Thymus (tissue), 11 donors: ENCODE measurements around the gene UGT1A10. TPM values are rescaled to one million over a fixed set of nuclear protein-coding genes. Genes with fewer than 3 reads are reported as not detected.

Experiments
- DNase-seq, 9 donors: peaks; one replicate each; pipeline ENCODE4 v3.0.0-alpha.2; 2013; ENCODE audit warnings: low spot score in 9 of 9, low read depth in 6 of 9, missing footprints in 1 of 9
- H3K27ac ChIP-seq, 2 donors: one replicate each; pipeline ENCODE4 v1.5.1; 2013; ENCODE audit warnings: control low read depth in 1 of 2, low read depth in 1 of 2, low read length in 1 of 2, mild to moderate bottlenecking in 1 of 2, moderate library complexity in 1 of 2
- H3K27me3 ChIP-seq, 2 donors: one replicate each; pipeline ENCODE4 v1.5.1; 2013; ENCODE audit warnings: low read length in 1 of 2; ENCODE audit not compliant: control insufficient read depth in 2 of 2, insufficient read depth in 1 of 2
- H3K36me3 ChIP-seq, 2 donors: one replicate each; pipeline ENCODE4 v1.5.1; 2013; ENCODE audit warnings: low read length in 1 of 2, mild to moderate bottlenecking in 1 of 2, moderate library complexity in 1 of 2; ENCODE audit not compliant: control insufficient read depth in 2 of 2, insufficient read depth in 2 of 2
- H3K4me1 ChIP-seq, 2 donors: one replicate each; pipeline ENCODE4 v1.5.1; 2013; ENCODE audit warnings: low read length in 2 of 2; ENCODE audit not compliant: control insufficient read depth in 2 of 2, insufficient read depth in 2 of 2
- H3K4me3 ChIP-seq, 2 donors: one replicate each; pipeline ENCODE4 v1.5.1; 2013; ENCODE audit warnings: low read length in 2 of 2, control low read depth in 1 of 2, mild to moderate bottlenecking in 1 of 2
- H3K9me3 ChIP-seq, 2 donors: one replicate each; pipeline ENCODE4 v1.5.1; 2013; ENCODE audit warnings: low read length in 1 of 2, mild to moderate bottlenecking in 1 of 2; ENCODE audit not compliant: control insufficient read depth in 2 of 2, insufficient read depth in 1 of 2
- WGBS: extraction: QIAGEN DNeasy Blood & Tissue Kit; methylation state at CpG from one replicate; pipeline ENCODE4 v1.1.7; 2013; 5-methylcytosine and 5-hydroxymethylcytosine counted together
- polyA plus RNA-seq: library from polyadenylated mRNA; stranded (reverse); fragments of 200-250 nt; gene quantifications from one replicate; pipeline ENCODE4 v1.2.3, GENCODE V29; 2013
- total RNA-seq: library from RNA; stranded (reverse); fragments of 120-200 nt; gene quantifications from one replicate; pipeline ENCODE4 v1.2.4, GENCODE V29; 2013
- donor health status: healthy.

UGT1A10 gene
- total and polyA plus RNA-seq, 2 donors = 0.09 to 0.39 TPM

GRCh38 chr2:233791151-233791882, 155.1 kb downstream of the UGT1A10 start:
- Histone ChIP-seq H3K4me1 (no peaks in the 10 kb centered on the region), H3K27me3 (no peaks in the 10 kb centered on the region), H3K4me3 (no peak overlapping the region), H3K27ac (no peak overlapping the region), H3K9me3 (no peaks in the 10 kb centered on the region), H3K36me3 (no peaks in the 10 kb centered on the region)
- DNase-seq = no peak
- 95% methylated on average over 18 of the region's 18 CpGs for WGBS

- H3K9me3 ChIP-seq = no peaks in the 10 kb centered on the region
- no peak for DNase-seq
- 88% methylated on average over 9 of the region's 9 CpGs for WGBS
Observed at GRCh38 chr2:233791883-233792329, 155.7 kb downstream of the UGT1A10 start.

DNA sequence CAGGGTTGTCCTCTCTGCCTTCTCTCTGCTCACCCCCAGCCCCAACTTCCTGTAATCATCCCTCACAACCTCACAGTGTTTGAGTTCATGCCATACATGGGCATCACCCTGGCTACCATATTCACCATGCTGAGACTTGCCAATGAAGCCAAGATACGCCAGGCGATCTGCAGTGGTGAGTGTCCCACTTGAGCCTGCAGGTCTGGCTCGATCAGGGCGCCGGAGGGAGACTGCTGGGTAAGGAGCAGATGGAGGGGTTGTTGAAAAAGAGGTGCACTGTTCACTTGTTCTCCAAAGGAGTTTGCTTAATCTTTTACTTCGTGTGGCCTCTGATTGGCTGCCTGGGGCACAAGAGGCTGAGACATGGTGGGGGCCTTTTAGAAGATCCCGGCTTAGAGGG, 156.5 kb downstream of the UGT1A10 start:
- no peaks in the 10 kb centered on the region for H3K4me1 ChIP-seq
- WGBS = 95% methylated on average over 7 of the region's 7 CpGs
- H3K27ac ChIP-seq = no peak overlapping the region
- H3K36me3 ChIP-seq = no peaks in the 10 kb centered on the region
- no peak overlapping the region for H3K4me3 ChIP-seq
- no peaks in the 10 kb centered on the region for H3K27me3 ChIP-seq
- H3K9me3 ChIP-seq = no peaks in the 10 kb centered on the region
- DNase-seq = no peak

More at GRCh38 chr2:233791883-233792329, 155.7 kb downstream of the UGT1A10 start:
- Histone ChIP-seq H3K4me3 (no peak overlapping the region), H3K4me1 (no peaks in the 10 kb centered on the region), H3K27me3 (no peaks in the 10 kb centered on the region), H3K27ac (no peak overlapping the region), H3K36me3 (no peaks in the 10 kb centered on the region)

- Histone ChIP-seq H3K27me3 (no peaks in the 10 kb centered on the region), H3K9me3 (no peaks in the 10 kb centered on the region), H3K36me3 (no peaks in the 10 kb centered on the region), H3K4me1 (no peaks in the 10 kb centered on the region), H3K4me3 (no peak overlapping the region), H3K27ac (no peak overlapping the region)
- no peak for DNase-seq
- WGBS = 93% methylated on average over 18 of the region's 18 CpGs
Observed at GRCh38 chr2:233793465-233794127, 157.3 kb downstream of the UGT1A10 start.

DNA sequence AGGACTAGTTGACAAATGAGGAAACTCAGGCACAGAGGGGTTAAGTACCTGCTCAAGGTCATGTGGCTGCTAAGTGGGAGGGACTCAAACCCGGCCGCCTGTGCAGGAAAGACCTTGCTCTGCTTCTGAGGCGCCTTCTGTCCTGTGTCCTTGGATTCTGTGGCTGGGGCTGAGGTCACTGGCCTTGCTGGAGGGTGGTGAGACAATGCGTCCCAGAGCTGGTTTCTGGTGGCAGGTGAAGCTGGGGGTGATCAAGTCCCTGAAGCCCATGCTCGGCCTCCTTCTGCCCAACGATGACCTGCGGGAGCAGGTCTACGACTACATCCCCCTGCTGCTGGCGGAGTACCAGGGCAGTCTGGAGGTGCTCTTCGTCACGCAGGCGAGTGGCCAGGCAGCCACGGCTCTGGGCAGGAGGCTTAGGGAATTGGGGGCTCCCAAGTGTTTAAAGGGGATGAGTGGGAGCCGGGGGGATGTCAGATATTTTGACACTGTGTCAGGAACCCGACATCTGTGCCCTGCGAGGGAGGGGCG, 157.9 kb downstream of the UGT1A10 start:
- no peaks in the 10 kb centered on the region for H3K4me1 ChIP-seq
- 88% methylated on average over 17 of the region's 17 CpGs for WGBS
- H3K9me3 ChIP-seq = peaks cover 0 to 2% of the 10 kb centered on the region in 2 donors
- no peaks in the 10 kb centered on the region for H3K36me3 ChIP-seq
- no peaks in the 10 kb centered on the region for H3K27me3 ChIP-seq
- no peak overlapping the region for H3K4me3 ChIP-seq
- no peak for DNase-seq
- no peak overlapping the region for H3K27ac ChIP-seq

DNA sequence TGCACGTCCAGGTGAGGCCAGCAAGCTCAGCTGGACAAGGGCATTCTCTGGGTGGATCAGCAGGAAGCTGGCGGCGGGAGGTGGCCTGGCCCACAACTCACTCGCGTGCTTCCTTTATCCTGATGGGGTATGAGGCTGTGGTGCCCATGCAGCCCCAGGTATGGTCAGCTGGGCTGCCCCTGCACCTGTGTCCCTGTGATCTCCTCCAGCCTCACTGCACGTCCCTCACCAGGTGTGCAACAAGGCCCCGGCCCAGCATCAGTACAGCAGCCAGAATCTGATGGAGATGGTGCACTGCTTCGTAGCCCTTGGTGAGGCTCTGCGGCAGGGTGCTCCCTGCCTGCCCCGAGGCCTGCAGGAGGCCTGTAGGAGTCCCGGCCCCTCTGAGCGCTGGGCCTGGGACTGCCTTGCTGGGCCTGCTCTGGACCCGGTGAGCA, 159.5 kb downstream of the UGT1A10 start:
- Histone ChIP-seq H3K36me3 (no peaks in the 10 kb centered on the region), H3K9me3 (peaks cover 0 to 4% of the 10 kb centered on the region in 2 donors), H3K4me1 (no peaks in the 10 kb centered on the region), H3K27ac (no peak overlapping the region), H3K27me3 (no peaks in the 10 kb centered on the region), H3K4me3 (no peak overlapping the region)
- WGBS = 96% methylated on average over 13 of the region's 13 CpGs
- DNase-seq = no peak

DNA sequence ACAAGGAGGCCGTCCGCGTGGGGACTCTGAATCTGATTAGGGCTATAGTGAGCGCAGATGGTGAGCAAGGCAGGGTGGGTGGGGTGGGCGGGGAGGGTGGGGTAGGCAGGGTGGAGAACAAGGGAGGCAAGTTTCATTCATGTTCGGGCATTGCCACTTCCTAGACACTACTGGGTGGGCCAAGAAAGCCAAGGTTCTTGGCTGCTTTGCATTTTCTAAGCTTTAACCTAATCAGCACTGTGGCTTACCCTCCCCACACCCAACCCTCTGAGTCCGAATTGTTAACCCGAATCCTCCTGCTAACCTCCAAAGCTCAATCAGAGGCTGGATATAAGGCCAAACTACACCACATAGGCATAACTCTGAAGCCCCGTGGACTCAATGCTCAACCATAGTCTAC, 160.0 kb downstream of the UGT1A10 start:
- H3K4me3 ChIP-seq = no peak overlapping the region
- no peaks in the 10 kb centered on the region for H3K4me1 ChIP-seq
- H3K27me3 ChIP-seq = no peaks in the 10 kb centered on the region
- DNase-seq = no peak
- 94% methylated on average over 9 of the region's 9 CpGs for WGBS
- no peaks in the 10 kb centered on the region for H3K36me3 ChIP-seq
- no peak overlapping the region for H3K27ac ChIP-seq
- H3K9me3 ChIP-seq = peaks cover 0 to 4% of the 10 kb centered on the region in 2 donors

GRCh38 chr2:233798335-233799086, 162.3 kb downstream of the UGT1A10 start:
- Histone ChIP-seq H3K36me3 (no peaks in the 10 kb centered on the region), H3K27me3 (no peaks in the 10 kb centered on the region), H3K4me3 (no peak overlapping the region), H3K9me3 (peaks cover 0 to 4% of the 10 kb centered on the region in 2 donors), H3K4me1 (no peaks in the 10 kb centered on the region), H3K27ac (no peak overlapping the region)
- WGBS = 91% methylated on average over 14 of the region's 14 CpGs
- no peak for DNase-seq
